ENCODE results near the gene MYBL2.
"Not testable (repeated sequence)": the region's sequence is repeated elsewhere in the genome, so short reads cannot be mapped to it uniquely, and the experiment has no call there.

The MYBL2 gene

GRCh38 chr20:43752561-43753301, 85.8 kb downstream of the MYBL2 start:
- DNase-seq, result peak; percentile 91

DNA sequence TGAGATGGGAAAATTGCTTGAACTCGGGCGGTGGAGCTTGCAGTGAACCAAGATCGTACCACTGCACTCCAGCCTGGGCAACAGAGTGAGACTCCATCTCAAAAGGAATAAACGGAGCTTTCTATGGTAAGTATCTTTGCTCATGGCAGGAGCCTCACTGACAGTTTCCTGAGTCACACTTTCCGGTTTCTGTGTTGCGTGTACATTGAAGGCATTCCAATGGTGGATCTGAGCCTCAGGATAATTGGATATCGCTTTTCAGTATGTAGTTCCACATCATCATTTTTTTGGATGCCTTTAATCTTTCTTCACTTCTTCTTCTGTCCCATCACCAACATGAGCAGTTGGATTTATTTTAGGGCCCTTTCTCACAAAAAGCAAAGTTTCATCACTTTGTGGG, 88.5 kb downstream of the MYBL2 start:
- no peak for DNase-seq

- no peak for DNase-seq
Measured at GRCh38 chr20:43755851-43756250, 88.9 kb downstream of the MYBL2 start.

DNA sequence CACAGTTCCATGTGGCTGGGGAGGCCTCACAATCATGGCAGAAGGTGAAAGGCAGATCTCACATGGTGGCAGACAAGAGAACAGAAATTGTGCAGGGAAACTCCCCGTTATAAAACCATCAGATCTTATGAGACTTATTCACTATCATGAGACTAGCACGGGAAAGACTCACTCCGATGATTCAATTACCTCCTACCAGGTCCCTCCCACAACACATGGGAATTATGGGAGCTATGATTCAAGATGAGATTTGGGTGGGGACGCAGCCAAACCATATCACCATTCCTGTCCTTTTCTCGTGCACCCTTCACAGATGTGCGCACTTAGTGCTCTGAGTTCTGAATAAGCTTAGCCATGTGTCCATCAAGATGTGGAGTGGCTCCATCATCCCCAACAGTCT, 91.0 kb downstream of the MYBL2 start:
- DNase-seq, result not testable (repeated sequence)

DNA sequence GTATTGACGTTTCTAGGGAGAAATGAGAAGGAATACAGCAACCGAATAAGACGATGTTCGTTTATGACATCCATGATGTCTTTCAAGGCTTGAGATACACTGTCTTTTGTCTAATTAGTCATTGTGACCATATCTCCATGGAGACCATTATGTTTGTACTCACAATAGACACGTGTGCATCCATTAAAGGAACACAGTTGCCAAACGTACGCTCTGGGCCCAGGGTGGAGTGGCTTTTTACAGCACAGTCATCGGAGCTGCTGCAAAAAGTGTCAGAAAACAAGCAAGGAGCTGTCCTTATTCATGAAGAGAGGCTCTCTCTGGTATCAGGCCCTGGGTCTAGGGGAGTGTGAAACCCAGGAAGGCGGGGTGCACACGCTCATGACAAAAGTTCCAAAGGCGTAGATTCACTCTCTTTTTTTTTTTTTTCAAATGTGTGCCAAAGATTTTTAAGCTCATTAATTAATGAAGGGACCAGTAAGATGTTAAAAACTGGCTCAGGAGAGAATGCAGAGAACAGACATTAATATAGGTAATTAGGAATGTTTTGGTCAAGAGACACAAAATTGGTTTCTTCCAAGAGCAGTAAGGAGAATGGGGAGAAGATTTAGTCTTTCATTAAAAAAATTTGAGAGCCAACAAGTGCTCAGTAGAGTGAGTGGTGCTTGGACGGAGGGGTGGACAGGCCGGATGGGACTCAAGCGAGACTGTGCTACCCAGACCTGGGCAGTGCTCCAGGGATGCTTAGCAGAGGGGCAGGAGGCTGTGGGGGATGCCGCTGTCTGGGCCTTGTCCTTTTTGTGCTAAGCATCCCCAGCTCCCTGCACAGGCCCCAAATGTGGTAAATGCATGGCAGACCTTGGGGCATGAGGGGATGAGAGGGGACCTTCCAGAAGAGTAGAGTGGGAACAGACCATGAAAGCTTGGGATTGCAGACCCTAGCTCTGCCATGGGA, 94.7 kb downstream of the MYBL2 start:
- no peak for DNase-seq

DNA sequence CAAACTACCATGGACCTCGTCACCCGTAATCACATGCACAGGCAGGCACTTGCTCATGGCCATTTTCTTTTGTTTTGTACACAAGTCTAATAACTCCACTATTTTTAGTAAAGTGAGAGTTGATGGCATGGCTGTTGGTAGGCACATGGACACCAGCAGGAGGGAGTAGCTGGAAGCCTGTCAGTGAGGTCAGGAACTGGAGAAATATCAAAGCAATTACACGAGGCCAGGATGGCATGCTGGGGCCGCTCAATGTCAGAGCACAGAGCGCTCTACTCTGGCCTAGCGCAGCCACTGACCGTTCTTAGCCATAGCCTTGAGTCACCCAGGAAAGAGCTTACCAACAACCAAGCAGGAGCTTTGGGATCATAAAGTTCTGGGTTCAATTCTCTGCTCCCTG, 96.0 kb downstream of the MYBL2 start:
- no peak for DNase-seq

DNA sequence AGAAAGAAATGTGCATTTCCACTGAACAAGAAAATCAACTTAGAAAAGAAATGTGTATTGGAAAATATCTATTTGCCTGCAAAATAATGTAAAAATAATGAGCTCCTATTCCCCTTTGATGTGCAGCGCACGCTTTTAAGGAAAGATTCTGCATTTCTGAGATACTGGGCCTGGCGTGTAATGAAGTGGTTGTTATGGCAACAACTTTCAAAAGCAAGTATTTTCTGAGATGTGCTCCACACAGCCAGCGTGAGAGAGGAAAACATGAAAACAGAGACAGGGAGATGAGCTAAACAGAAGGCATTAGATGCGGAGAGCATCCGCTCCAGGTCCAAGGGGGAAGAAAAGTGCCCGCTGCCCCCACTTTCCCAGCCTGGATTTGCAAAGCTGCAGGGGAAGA, 99.0 kb downstream of the MYBL2 start:
- DNase-seq, result no peak
